Ovary (tissue), 9 donors: Measurements from ENCODE around the gene CLIC5. TPM values are rescaled to one million over a fixed set of nuclear protein-coding genes. Genes with fewer than 3 reads are reported as not detected.

Experiments
- DNase-seq, 5 donors: peaks; one replicate each; pipeline ENCODE4 v3.0.0-alpha.2; 2019 to 2020
- H3K27ac ChIP-seq, 2 donors: fragments of 200-600 bp; one replicate each; pipeline versions ENCODE4 v1.5.1 to v1.8.0; 2019 to 2022
- H3K27me3 ChIP-seq: fragments of 200-600 bp; one replicate; pipeline ENCODE4 v1.8.0; 2022
- H3K36me3 ChIP-seq: fragments of 200-600 bp; sonication (generic); one replicate; pipeline ENCODE4 v1.5.1; 2019
- H3K4me1 ChIP-seq: one replicate; pipeline ENCODE4 v1.8.1; 2013; ENCODE audit warnings: mild to moderate bottlenecking, moderate library complexity; ENCODE audit not compliant: insufficient read depth
- H3K4me3 ChIP-seq: fragments of 200-600 bp; sonication (generic); one replicate; pipeline ENCODE4 v1.5.1; 2017
- H3K9me3 ChIP-seq, 2 donors: fragments of 200-600 bp in 1 of 2; sonication (generic) in 1 of 2; one replicate each; pipeline versions ENCODE4 v1.5.1 to v1.8.1; 2013 to 2019; ENCODE audit warnings: mild to moderate bottlenecking in 1 of 2, moderate library complexity in 1 of 2
- EP300 ChIP-seq: sonication (generic); formaldehyde crosslinking; IDR thresholded peaks from one replicate; pipeline ENCODE4 v1.6.1; 2017; ENCODE audit warnings: antibody characterized with exemption
- POLR2A ChIP-seq: fragments of 450-650 bp; IDR thresholded peaks from one replicate; pipeline ENCODE4 v1.6.1; 2017; ENCODE audit warnings: antibody characterized with exemption, mild to moderate bottlenecking, moderate library complexity
- WGBS, 3 donors: extraction: QIAGEN DNeasy Blood & Tissue Kit in 1 of 3; methylation state at CpG; one replicate each; pipeline versions ENCODE4 v1.1.5 to v1.1.7; 2013 to 2017; 5-methylcytosine and 5-hydroxymethylcytosine counted together
- intact Hi-C, 4 donors: fragments of 100-400 bp; cut with DNase I; formaldehyde crosslinking; loops; one replicate each; pipeline versions ENCODE4 v1.11.0 to v1.15.1; 2022 to 2023
- polyA plus RNA-seq, 2 donors: library from polyadenylated mRNA; stranded (reverse); fragments of 200-250 nt in 1 of 2; fragments of 350-450 nt in 1 of 2; fragmentation: Illumina TruSeq in 1 of 2; extraction: RNeasy Lipid Tissue Mini Kit (QIAGEN cat#74804) in 1 of 2; gene quantifications; one replicate each; pipeline ENCODE4 v1.2.3, GENCODE V29; 2013 to 2014
- total RNA-seq, 7 donors: library from RNA; depleted of rRNA in 2 of 7; stranded (reverse); fragments of >200 nt in 2 of 7; fragmentation: NEBNext Ultra II Directional in 3 of 7; extraction: Animal tissue kit (Norgen Biotek cat#: 25700) in 3 of 7; gene quantifications; one replicate each; pipeline versions ENCODE4 v1.1.0 to v1.2.4, GENCODE V29; 2016 to 2023
- TF ChIP-seq, protein P1 (sequence below), 3 donors: fragments of 450-650 bp in 2 of 3; fragments of 200-600 bp in 1 of 3; IDR thresholded peaks; one replicate each; pipeline versions ENCODE4 v1.5.1 to v1.8.0; 2016 to 2022; ENCODE audit warnings: antibody characterized with exemption in 3 of 3, mild to moderate bottlenecking in 1 of 3
- donor health status: DM: no; HTN: no; CAD: no; lungs with moderate emphysema.
- donor health status: DM: no; HTN: no; CAD: no.
- donor health status: Bipolar disorder and iron deficiency.
- donor health status: DM: yes; HTN: yes; CAD: no.
- donor health status: DM: no; HTN: no; CAD: no.
- donor health status: DM: yes; HTN: yes; CAD: no.

Gene CLIC5
- total and polyA plus RNA-seq, 9 donors, result 0.27 to 42.3 (median 2.0) TPM

- Histone ChIP-seq H3K4me1 (no peaks in the 10 kb centered on the region), H3K27me3 (no peaks in the 10 kb centered on the region), H3K36me3 (no peaks in the 10 kb centered on the region), H3K4me3 (no peak overlapping the region), H3K9me3 (no peaks in the 10 kb centered on the region), H3K27ac (no peak overlapping the region)
- intact Hi-C loops, result no loop called here
- WGBS, 3 donors, result 90 to 100% (median 95%) methylated on average over 1 of the region's 1 CpG
- no peak for DNase-seq
- TF ChIP-seq, protein P1, sequence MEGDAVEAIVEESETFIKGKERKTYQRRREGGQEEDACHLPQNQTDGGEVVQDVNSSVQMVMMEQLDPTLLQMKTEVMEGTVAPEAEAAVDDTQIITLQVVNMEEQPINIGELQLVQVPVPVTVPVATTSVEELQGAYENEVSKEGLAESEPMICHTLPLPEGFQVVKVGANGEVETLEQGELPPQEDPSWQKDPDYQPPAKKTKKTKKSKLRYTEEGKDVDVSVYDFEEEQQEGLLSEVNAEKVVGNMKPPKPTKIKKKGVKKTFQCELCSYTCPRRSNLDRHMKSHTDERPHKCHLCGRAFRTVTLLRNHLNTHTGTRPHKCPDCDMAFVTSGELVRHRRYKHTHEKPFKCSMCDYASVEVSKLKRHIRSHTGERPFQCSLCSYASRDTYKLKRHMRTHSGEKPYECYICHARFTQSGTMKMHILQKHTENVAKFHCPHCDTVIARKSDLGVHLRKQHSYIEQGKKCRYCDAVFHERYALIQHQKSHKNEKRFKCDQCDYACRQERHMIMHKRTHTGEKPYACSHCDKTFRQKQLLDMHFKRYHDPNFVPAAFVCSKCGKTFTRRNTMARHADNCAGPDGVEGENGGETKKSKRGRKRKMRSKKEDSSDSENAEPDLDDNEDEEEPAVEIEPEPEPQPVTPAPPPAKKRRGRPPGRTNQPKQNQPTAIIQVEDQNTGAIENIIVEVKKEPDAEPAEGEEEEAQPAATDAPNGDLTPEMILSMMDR (IDR thresholded peaks at IDR 0.05), result no peak
- no peak for TF ChIP-seq POLR2A
- no peak for TF ChIP-seq EP300
Observed at GRCh38 chr6:46029602-46030001, 13.9 kb upstream of the CLIC5 start.

DNA sequence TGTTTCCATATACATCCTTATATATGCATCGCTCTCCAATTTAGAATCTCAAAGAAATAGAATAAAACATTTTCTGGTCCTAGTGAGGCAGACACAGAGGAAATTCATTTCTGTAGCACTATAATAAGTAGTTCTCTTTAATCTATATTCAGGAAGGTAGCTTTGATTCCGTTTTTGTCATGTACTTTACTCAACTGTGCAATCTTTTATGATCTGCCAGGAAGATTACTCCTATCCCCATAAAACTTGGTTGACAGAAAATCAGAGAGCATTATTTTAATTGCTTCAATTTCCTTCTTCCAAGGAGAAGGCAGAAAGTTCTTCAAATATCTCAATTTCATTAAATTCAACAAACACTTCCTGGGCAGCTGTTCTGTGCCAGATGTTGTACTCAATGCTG is 10.6 kb upstream of the CLIC5 start:
- Histone ChIP-seq H3K9me3 (no peaks in the 10 kb centered on the region), H3K27ac (no peak overlapping the region), H3K36me3 (no peaks in the 10 kb centered on the region), H3K27me3 (no peaks in the 10 kb centered on the region), H3K4me1 (no peaks in the 10 kb centered on the region), H3K4me3 (no peak overlapping the region)
- 63 to 71% (median 64%) methylated on average over 2 of the region's 2 CpGs for WGBS, 3 donors
- DNase-seq, result no peak
- intact Hi-C loops, result no loop called here
- TF ChIP-seq POLR2A (no peak), EP300 (no peak)
- TF ChIP-seq, protein P1 (IDR thresholded peaks at IDR 0.05), result no peak

- intact Hi-C loops, result no loop called here
- TF ChIP-seq EP300, result no peak
- TF ChIP-seq POLR2A, result no peak
- TF ChIP-seq, protein P1 (IDR thresholded peaks at IDR 0.05), result no peak
- 79 to 85% (median 82%) methylated on average over 4 of the region's 4 CpGs for WGBS, 3 donors
- Histone ChIP-seq H3K4me3 (no peak overlapping the region), H3K27me3 (no peaks in the 10 kb centered on the region), H3K36me3 (no peaks in the 10 kb centered on the region), H3K4me1 (no peaks in the 10 kb centered on the region), H3K27ac (no peak overlapping the region), H3K9me3 (no peaks in the 10 kb centered on the region)
- no peak for DNase-seq
Observed at GRCh38 chr6:46025573-46025972, 9.9 kb upstream of the CLIC5 start.

GRCh38 chr6:46024124-46024769 is 8.6 kb upstream of the CLIC5 start:
- Histone ChIP-seq H3K4me1 (no peaks in the 10 kb centered on the region), H3K27ac (no peak overlapping the region), H3K4me3 (no peak overlapping the region), H3K27me3 (no peaks in the 10 kb centered on the region), H3K9me3 (no peaks in the 10 kb centered on the region), H3K36me3 (no peaks in the 10 kb centered on the region)
- intact Hi-C loops, result no loop called here
- 72 to 88% (median 81%) methylated on average over 1 of the region's 1 CpG for WGBS, 3 donors
- no peak for TF ChIP-seq EP300
- TF ChIP-seq, protein P1 (IDR thresholded peaks at IDR 0.05), result no peak
- TF ChIP-seq POLR2A, result no peak
- no peak for DNase-seq
